Naive thymus-derived CD8-positive, alpha-beta T cell (primary cell): Measurements from ENCODE around the gene TAF4. TPM values are rescaled to one million over a fixed set of nuclear protein-coding genes. Genes with fewer than 3 reads are reported as not detected.
"Not testable (repeated sequence)": the region's sequence is repeated elsewhere in the genome, so short reads cannot be mapped to it uniquely, and the experiment has no call there.

Experiments
- ATAC-seq, 2 donors: fragments of 150-1000 bp; cut with Tn5 transposase in 1 of 2; sonication (Bioruptor Pico), chemical (Tn5 transposase) in 1 of 2; 1 replicate in 1 of 2; 2 replicates in 1 of 2; pipeline ENCODE4 v1.10.0; 2021; ENCODE audit warnings: mild to moderate bottlenecking in 2 of 2, moderate library complexity in 2 of 2
- POLR2A ChIA-PET: fragments of 350-600 bp; sonication (Branson Sonifier 250); formaldehyde crosslinking; loops from one replicate; lab custom pipeline; 2021; ENCODE audit warnings: antibody characterized with exemption; lab: Charles Lee
- DNase-seq, 10 donors: peaks; one replicate each; pipeline versions ENCODE4 v3.0.0 to v3.0.0-alpha.2; 2020 to 2022
- H3K27ac Mint-ChIP-seq, 10 donors: one replicate each; pipeline ENCODE4 v1.8.0; 2020 to 2022; ENCODE audit warnings: mild to moderate bottlenecking in 10 of 10, mixed read lengths in 10 of 10, moderate library complexity in 4 of 10, inconsistent platforms in 1 of 10
- H3K27me3 Mint-ChIP-seq, 5 donors: one replicate each; pipeline ENCODE4 v1.8.0; 2021 to 2022; ENCODE audit warnings: mixed read lengths in 5 of 5
- H3K36me3 Mint-ChIP-seq, 3 donors: one replicate each; pipeline ENCODE4 v1.8.0; 2020 to 2022; ENCODE audit warnings: mixed read lengths in 3 of 3, mild to moderate bottlenecking in 2 of 3, inconsistent platforms in 1 of 3
- H3K4me1 Mint-ChIP-seq, 4 donors: one replicate each; pipeline ENCODE4 v1.8.0; 2021 to 2022; ENCODE audit warnings: mixed read lengths in 4 of 4
- H3K4me3 Mint-ChIP-seq, 10 donors: one replicate each; pipeline ENCODE4 v1.8.0; 2020 to 2022; ENCODE audit warnings: mild to moderate bottlenecking in 10 of 10, mixed read lengths in 10 of 10, moderate library complexity in 6 of 10, inconsistent platforms in 1 of 10
- H3K9me3 Mint-ChIP-seq, 9 donors: one replicate each; pipeline ENCODE4 v1.8.0; 2020 to 2022; ENCODE audit warnings: mixed read lengths in 9 of 9, mild to moderate bottlenecking in 3 of 9, inconsistent platforms in 1 of 9, moderate library complexity in 1 of 9
- polyA plus RNA-seq, 3 donors: library from polyadenylated mRNA; unstranded; fragments of 300-500 nt; fragmentation: Illumina TruSeq; gene quantifications; one replicate each; pipeline ENCODE4 v1.2.3, GENCODE V29; 2021
- total RNA-seq, 8 experiments: library from RNA in 2 of 8; stranded (reverse) in 2 of 8; gene quantifications; one replicate each; pipeline ENCODE4 v1.2.3 and lab custom pipeline; 2021 to 2026

The TAF4 gene
- total and polyA plus RNA-seq, 5 experiments from 2014 or later: 0.31 to 41.5 (median 1.6) TPM

GRCh38 chr20:61984431-61984830, 81.2 kb downstream of the TAF4 start:
- POLR2A ChIA-PET: interaction anchor here (1.0 to 1.2 kb wide), 2 partner anchors 11 to 16 kb away, joined by 3 read pairs; no protein-coding TSS in a partner anchor
- H3K4me3 Mint-ChIP-seq, ATAC-seq, DNase-seq, H3K27me3 Mint-ChIP-seq: not testable (repeated sequence)
- Mint-ChIP-seq H3K27ac (peak overlapping the region in 2 of 10 donors; percentile 18 to 39), H3K36me3 (peaks cover 21 to 52% (median 33%) of the 10 kb centered on the region in 3 donors), H3K9me3 (peaks cover 0 to 36% (median 10%) of the 10 kb centered on the region in 9 donors), H3K4me1 (peaks cover 16 to 45% (median 23%) of the 10 kb centered on the region in 4 donors)

- H3K27ac Mint-ChIP-seq: peak overlapping the region in 5 of 10 donors; percentile 6 to 43 (median 29)
- H3K4me1 Mint-ChIP-seq: peaks cover 16 to 45% (median 22%) of the 10 kb centered on the region in 4 donors
- peaks cover 0 to 36% (median 10%) of the 10 kb centered on the region in 9 donors for H3K9me3 Mint-ChIP-seq
- peaks cover 21 to 49% (median 33%) of the 10 kb centered on the region in 3 donors for H3K36me3 Mint-ChIP-seq
- DNase-seq (no peak), ATAC-seq (no peak)
- POLR2A ChIA-PET: interaction anchor here (1.0 to 1.2 kb wide), 2 partner anchors 11 to 16 kb away, joined by 3 read pairs; no protein-coding TSS in a partner anchor
- H3K27me3 Mint-ChIP-seq: no peaks in the 10 kb centered on the region
- H3K4me3 Mint-ChIP-seq: peak overlapping the region in 2 of 10 donors; percentile 16 to 24
Observed at GRCh38 chr20:61983965-61984364, 81.7 kb downstream of the TAF4 start.

- no peak for ATAC-seq
- POLR2A ChIA-PET: no interaction called here
Observed at GRCh38 chr20:61982951-61983315, 82.7 kb downstream of the TAF4 start.

GRCh38 chr20:61982191-61982950, 83.3 kb downstream of the TAF4 start:
- H3K9me3 Mint-ChIP-seq: peaks cover 0 to 34% (median 10%) of the 10 kb centered on the region in 9 donors
- H3K27ac Mint-ChIP-seq: peak overlapping the region in 5 of 10 donors; percentile 53 to 80 (median 75)
- peak in 2 of 10 donors; percentile 9 to 18 for DNase-seq
- H3K27me3 Mint-ChIP-seq: no peaks in the 10 kb centered on the region
- ATAC-seq: peak; percentile 23 to 58
- peaks cover 16 to 42% (median 22%) of the 10 kb centered on the region in 4 donors for H3K4me1 Mint-ChIP-seq
- peak overlapping the region in 5 of 10 donors; percentile 20 to 74 (median 39) for H3K4me3 Mint-ChIP-seq
- POLR2A ChIA-PET: no interaction called here
- peaks cover 16 to 43% (median 25%) of the 10 kb centered on the region in 3 donors for H3K36me3 Mint-ChIP-seq

More at GRCh38 chr20:61982951-61983315, 82.7 kb downstream of the TAF4 start:
- Mint-ChIP-seq H3K9me3 (peaks cover 0 to 34% (median 10%) of the 10 kb centered on the region in 9 donors), H3K4me1 (peaks cover 16 to 44% (median 22%) of the 10 kb centered on the region in 4 donors), H3K4me3 (no peak overlapping the region), H3K27ac (no peak overlapping the region), H3K36me3 (peaks cover 21 to 44% (median 26%) of the 10 kb centered on the region in 3 donors), H3K27me3 (no peaks in the 10 kb centered on the region)
- no peak for DNase-seq

- peaks cover 0 to 34% (median 10%) of the 10 kb centered on the region in 9 donors for H3K9me3 Mint-ChIP-seq
- peak in 1 of 10 donors; percentile 11 for DNase-seq
- peaks cover 11 to 37% (median 20%) of the 10 kb centered on the region in 4 donors for H3K4me1 Mint-ChIP-seq
- peaks cover 11 to 40% (median 19%) of the 10 kb centered on the region in 3 donors for H3K36me3 Mint-ChIP-seq
- peak overlapping the region in 3 of 10 donors; percentile 30 to 48 (median 47) for H3K4me3 Mint-ChIP-seq
- ATAC-seq, POLR2A ChIA-PET, H3K27me3 Mint-ChIP-seq: not testable (repeated sequence)
- peak overlapping the region in 3 of 10 donors; percentile 7 to 75 (median 53) for H3K27ac Mint-ChIP-seq
Observed at GRCh38 chr20:61981691-61982090, 84.0 kb downstream of the TAF4 start.

GRCh38 chr20:61980647-61981583, 84.8 kb downstream of the TAF4 start:
- H3K27ac Mint-ChIP-seq: peak overlapping the region in 6 of 10 donors; percentile 7 to 87 (median 42)
- no peaks in the 10 kb centered on the region for H3K27me3 Mint-ChIP-seq
- peak overlapping the region in 5 of 10 donors; percentile 15 to 48 (median 36) for H3K4me3 Mint-ChIP-seq
- DNase-seq: no peak
- H3K9me3 Mint-ChIP-seq: peaks cover 0 to 34% (median 8%) of the 10 kb centered on the region in 9 donors
- peaks cover 10 to 38% (median 18%) of the 10 kb centered on the region in 3 donors for H3K36me3 Mint-ChIP-seq
- POLR2A ChIA-PET: no interaction called here
- no peak for ATAC-seq
- peaks cover 11 to 33% (median 19%) of the 10 kb centered on the region in 4 donors for H3K4me1 Mint-ChIP-seq

- ATAC-seq (no peak), DNase-seq (no peak)
- H3K4me1 Mint-ChIP-seq: peaks cover 11 to 33% (median 19%) of the 10 kb centered on the region in 4 donors
- POLR2A ChIA-PET: no interaction called here
- H3K27ac Mint-ChIP-seq: no peak overlapping the region
- H3K36me3 Mint-ChIP-seq: peaks cover 10 to 45% (median 21%) of the 10 kb centered on the region in 3 donors
- H3K4me3 Mint-ChIP-seq: no peak overlapping the region
- peaks cover 0 to 29% (median 8%) of the 10 kb centered on the region in 9 donors for H3K9me3 Mint-ChIP-seq
- H3K27me3 Mint-ChIP-seq: no peaks in the 10 kb centered on the region
Observed at GRCh38 chr20:61979701-61980635, 85.7 kb downstream of the TAF4 start.

- ATAC-seq (no peak), DNase-seq (no peak)
- H3K4me1 Mint-ChIP-seq: peaks cover 11 to 27% (median 19%) of the 10 kb centered on the region in 4 donors
- H3K27me3 Mint-ChIP-seq: no peaks in the 10 kb centered on the region
- POLR2A ChIA-PET: no interaction called here
- no peak overlapping the region for H3K27ac Mint-ChIP-seq
- H3K36me3 Mint-ChIP-seq: peaks cover 10 to 47% (median 21%) of the 10 kb centered on the region in 3 donors
- H3K9me3 Mint-ChIP-seq: peaks cover 0 to 25% (median 8%) of the 10 kb centered on the region in 9 donors
- H3K4me3 Mint-ChIP-seq: no peak overlapping the region
Observed at GRCh38 chr20:61979090-61979489, 86.6 kb downstream of the TAF4 start.

GRCh38 chr20:61978491-61978890, 87.2 kb downstream of the TAF4 start:
- no peak for ATAC-seq
- Mint-ChIP-seq H3K36me3 (peaks cover 5 to 46% (median 15%) of the 10 kb centered on the region in 3 donors), H3K4me1 (peaks cover 11 to 21% (median 17%) of the 10 kb centered on the region in 4 donors), H3K27ac (no peak overlapping the region), H3K27me3 (no peaks in the 10 kb centered on the region), H3K4me3 (no peak overlapping the region), H3K9me3 (peaks cover 0 to 22% (median 4%) of the 10 kb centered on the region in 9 donors)
- POLR2A ChIA-PET: no interaction called here
- no peak for DNase-seq

GRCh38 chr20:61977419-61977786, 88.3 kb downstream of the TAF4 start:
- POLR2A ChIA-PET: no interaction called here
- no peak overlapping the region for H3K4me3 Mint-ChIP-seq
- DNase-seq: no peak
- H3K36me3 Mint-ChIP-seq: peaks cover 8 to 53% (median 26%) of the 10 kb centered on the region in 3 donors
- H3K9me3 Mint-ChIP-seq: peaks cover 0 to 18% (median 4%) of the 10 kb centered on the region in 9 donors
- peaks cover 13 to 18% (median 16%) of the 10 kb centered on the region in 4 donors for H3K4me1 Mint-ChIP-seq
- H3K27ac Mint-ChIP-seq: no peak overlapping the region
- no peaks in the 10 kb centered on the region for H3K27me3 Mint-ChIP-seq
- no peak for ATAC-seq

GRCh38 chr20:61976644-61977418, 88.8 kb downstream of the TAF4 start:
- no peak for DNase-seq
- POLR2A ChIA-PET: no interaction called here

More at GRCh38 chr20:61976644-61977418, 88.8 kb downstream of the TAF4 start:
- Mint-ChIP-seq H3K36me3 (peaks cover 11 to 53% (median 30%) of the 10 kb centered on the region in 3 donors), H3K27me3 (no peaks in the 10 kb centered on the region), H3K9me3 (peaks cover 0 to 14% (median 2%) of the 10 kb centered on the region in 9 donors), H3K27ac (no peak overlapping the region), H3K4me1 (peaks cover 9 to 13% (median 11%) of the 10 kb centered on the region in 4 donors), H3K4me3 (no peak overlapping the region)
- no peak for ATAC-seq
